H54 (cell line): ENCODE results near the gene MR1.

Experiments used
- DNase-seq: peaks from one replicate; pipeline ENCODE4 v3.0.0; 2011; ENCODE audit warnings: low spot score, mixed read lengths; ENCODE audit not compliant: insufficient read length
- FAIRE-seq: peaks from 3 replicates; lab custom pipeline; 2011; peaks lifted over from hg19 to GRCh38; lab: Jason Lieb, UNC
- POLR2A ChIP-seq: IDR thresholded peaks from 2 replicates; pipeline ENCODE4 v1.6.1; 2011; ENCODE audit warnings: low read depth, mild to moderate bottlenecking, low read length

Gene MR1

GRCh38 chr1:181064702-181065101 lies 30.9 kb downstream of the MR1 start:
- DNase-seq, result no peak
- no peak for FAIRE-seq
- no peak for TF ChIP-seq POLR2A

- FAIRE-seq, result no peak
- no peak for TF ChIP-seq POLR2A
- no peak for DNase-seq
These were observed 39.9 kb downstream of the MR1 start for GRCh38 chr1:181073638-181074037.

DNA sequence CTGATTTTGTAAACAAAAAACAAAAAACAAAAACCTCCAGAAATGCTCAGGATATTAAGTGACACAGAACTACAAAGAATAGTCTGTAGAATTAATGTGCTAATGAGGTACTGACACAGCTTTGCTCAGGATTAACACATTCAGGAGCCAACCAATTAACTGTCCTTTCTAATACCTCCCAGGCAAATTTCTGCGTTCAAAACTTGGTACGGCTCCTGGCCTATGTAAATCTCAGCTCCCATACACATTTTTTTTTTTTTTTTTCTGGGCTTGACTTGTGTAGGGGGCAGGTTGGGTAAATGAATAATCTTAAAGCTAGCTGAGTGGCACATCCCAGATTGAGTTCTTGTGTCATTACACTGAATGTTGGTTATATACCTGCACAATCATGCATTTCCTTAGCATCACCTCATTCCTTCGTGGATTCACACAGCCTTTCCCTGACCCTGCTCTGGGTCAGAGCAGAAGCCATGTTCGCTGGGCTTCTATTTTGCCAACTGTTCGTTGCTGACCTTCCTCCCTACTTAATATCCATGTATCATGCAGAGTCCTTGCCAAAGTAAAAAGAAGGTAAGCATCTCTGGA lies 42.1 kb downstream of the MR1 start:
- DNase-seq (no peak), FAIRE-seq (no peak)

GRCh38 chr1:181076852-181077251 lies 43.1 kb downstream of the MR1 start:
- FAIRE-seq (no peak), DNase-seq (no peak)
- TF ChIP-seq POLR2A, result no peak

More for the DNA sequence above, 42.1 kb downstream of the MR1 start:
- TF ChIP-seq POLR2A, result no peak

- FAIRE-seq (peak; percentile 15), DNase-seq (peak; percentile 54)
- no peak for TF ChIP-seq POLR2A
These were observed 43.9 kb downstream of the MR1 start for GRCh38 chr1:181077576-181078242.

DNA sequence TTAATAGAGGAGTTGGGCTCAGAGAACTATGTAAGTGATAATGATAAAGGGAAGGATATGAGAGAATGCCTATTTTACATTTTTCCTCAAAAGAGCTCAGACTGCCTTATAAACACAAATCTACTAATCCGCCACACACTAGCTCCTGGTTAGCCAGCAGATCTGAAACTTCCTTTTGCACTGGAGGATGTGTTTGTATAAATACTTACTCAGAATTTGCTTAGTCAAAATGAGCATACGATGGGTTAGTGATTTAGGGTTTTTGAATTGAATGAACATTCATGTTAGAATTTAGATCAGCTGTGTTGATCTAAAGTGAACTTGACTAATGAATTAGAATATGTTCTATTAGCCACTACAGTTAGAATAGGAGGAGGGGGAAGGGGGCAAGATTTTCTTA lies 45.6 kb downstream of the MR1 start:
- no peak for TF ChIP-seq POLR2A
- no peak for DNase-seq
- FAIRE-seq, result no peak

DNA sequence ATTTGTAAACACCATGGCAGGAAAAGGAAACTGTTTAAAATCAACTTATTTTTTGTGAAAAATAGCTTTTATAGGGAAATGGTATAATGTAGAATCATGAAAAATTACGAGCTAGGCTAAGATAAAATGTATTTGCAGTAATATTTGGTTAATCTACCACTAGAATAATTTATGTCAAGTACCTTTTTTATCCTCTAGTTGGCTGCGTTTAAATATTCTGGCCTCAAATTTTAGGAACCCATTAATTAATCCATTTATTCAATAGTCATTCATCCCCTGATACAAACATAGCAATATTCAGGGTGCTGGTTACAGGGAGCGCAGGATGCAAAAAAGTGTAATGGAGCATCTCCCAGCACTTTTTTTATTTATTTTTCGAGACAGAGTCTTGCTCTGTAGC lies 46.1 kb downstream of the MR1 start:
- FAIRE-seq, result no peak
- no peak for TF ChIP-seq POLR2A
- DNase-seq, result no peak

DNA sequence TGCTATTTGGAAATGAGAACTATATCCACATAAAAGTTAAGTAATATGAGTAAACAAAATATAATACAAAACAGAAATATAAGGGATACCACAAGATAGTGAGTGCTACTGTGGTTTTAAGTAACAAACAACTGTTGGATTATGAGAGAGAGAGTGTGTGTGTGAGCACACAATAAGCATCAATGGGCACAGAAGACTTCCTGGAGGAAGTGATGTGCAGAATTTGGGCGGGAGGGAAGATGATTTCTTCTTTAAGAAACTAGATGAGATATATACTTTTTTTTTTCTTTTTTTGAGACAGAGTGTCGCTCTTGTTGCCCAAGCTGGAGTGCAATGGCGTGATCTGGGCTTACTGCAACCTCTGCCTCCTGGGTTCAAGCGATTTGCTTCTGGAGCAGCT lies 46.8 kb downstream of the MR1 start:
- no peak for TF ChIP-seq POLR2A
- FAIRE-seq, result no peak
- DNase-seq, result no peak

GRCh38 chr1:181081395-181081794 lies 47.6 kb downstream of the MR1 start:
- no peak for DNase-seq
- no peak for FAIRE-seq
- TF ChIP-seq POLR2A, result no peak

- no peak for TF ChIP-seq POLR2A
- FAIRE-seq (no peak), DNase-seq (no peak)
These were observed 50.2 kb downstream of the MR1 start for GRCh38 chr1:181083842-181084605.

- no peak for DNase-seq
- no peak for FAIRE-seq
- TF ChIP-seq POLR2A, result no peak
These were observed 50.8 kb downstream of the MR1 start for GRCh38 chr1:181084606-181084969.

GRCh38 chr1:181086091-181086490 lies 52.3 kb downstream of the MR1 start:
- FAIRE-seq, result no peak
- no peak for TF ChIP-seq POLR2A
- DNase-seq, result no peak

DNA sequence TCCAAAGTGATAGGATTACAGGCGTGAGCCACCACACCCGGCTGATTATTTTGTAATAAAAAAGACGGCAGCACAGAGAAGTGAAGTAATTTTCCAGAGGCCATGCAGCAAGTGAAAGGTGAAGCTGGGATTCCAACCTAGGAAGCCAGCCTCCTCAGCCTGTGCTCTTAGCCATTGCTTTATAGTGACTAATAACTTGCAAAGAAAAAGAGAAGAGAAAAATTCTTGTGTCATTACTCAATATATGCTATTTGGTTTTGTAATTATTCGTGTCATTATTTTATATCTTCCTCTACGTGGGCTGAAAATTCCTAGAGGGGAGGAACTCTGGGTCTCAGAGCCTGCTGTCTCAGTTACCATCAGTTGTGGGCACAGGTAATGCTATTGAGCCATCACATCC lies 53.1 kb downstream of the MR1 start:
- DNase-seq, result no peak
- FAIRE-seq, result no peak
- TF ChIP-seq POLR2A, result no peak

DNA sequence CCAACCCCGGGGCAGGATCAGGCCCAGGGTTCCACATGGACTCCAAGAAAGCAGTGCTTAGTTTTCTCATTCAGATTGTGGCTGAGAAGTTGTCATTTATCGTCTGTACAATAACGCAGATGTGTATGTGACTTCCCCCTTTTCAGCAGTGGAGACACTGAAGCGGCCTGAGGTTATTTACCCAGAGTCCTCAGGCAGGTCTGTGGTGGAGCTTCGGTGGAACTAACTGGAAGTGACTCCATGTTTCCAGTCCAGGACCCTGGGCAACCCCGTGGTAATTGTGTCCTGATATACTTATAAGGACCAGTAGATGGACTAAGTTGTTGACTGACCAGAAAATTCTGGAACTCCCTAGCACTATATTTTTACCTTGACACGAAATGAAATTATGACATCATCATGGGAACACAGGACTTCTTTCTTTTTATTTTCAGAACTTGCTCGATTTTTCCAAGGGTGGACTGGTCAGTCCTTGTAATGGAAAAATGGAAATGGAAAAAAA lies 53.7 kb downstream of the MR1 start:
- DNase-seq (no peak), FAIRE-seq (no peak)

More for the DNA sequence above, 53.7 kb downstream of the MR1 start:
- no peak for TF ChIP-seq POLR2A
